HEK293 (cell line): ENCODE data around the gene FAM118B.

ENCODE experiments used
- CTCF ChIA-PET: fragments of 350-600 bp; formaldehyde crosslinking; extraction: SDS; loops from one replicate; lab custom pipeline; 2021; ENCODE audit warnings: antibody characterized with exemption; lab: Yijun Ruan, JAX
- POLR2A ChIA-PET: fragments of 300-600 bp; formaldehyde crosslinking; extraction: SDS; loops from one replicate; lab custom pipeline; 2020; ENCODE audit warnings: antibody characterized with exemption, inconsistent platforms; lab: Yijun Ruan, JAX
- H3K27ac ChIP-seq: fragments of 200-500 bp; sonication (Bioruptor generic); 2 replicates; pipeline ENCODE4 v1.5.1; 2014; ENCODE audit warnings: low read depth, low read length, control low read depth, inconsistent platforms; ENCODE audit errors: extremely low read depth
- H3K36me3 ChIP-seq, 2 experiments: fragments of 200-500 bp in 1 of 2; sonication (Bioruptor generic) in 1 of 2; 1 replicate in 1 of 2; 2 replicates in 1 of 2; pipeline ENCODE4 v1.5.1; 2014 to 2017; ENCODE audit warnings: inconsistent platforms in 2 of 2, low read length in 2 of 2; ENCODE audit not compliant: control insufficient read depth in 2 of 2, insufficient read depth in 1 of 2
- H3K4me1 ChIP-seq: fragments of 200-500 bp; sonication (Bioruptor generic); 2 replicates; pipeline ENCODE4 v1.5.1; 2014; ENCODE audit warnings: mild to moderate bottlenecking, low read length, inconsistent platforms; ENCODE audit not compliant: control insufficient read depth, insufficient read depth
- H3K4me3 ChIP-seq: 2 replicates; pipeline ENCODE4 v1.5.1; 2011; ENCODE audit warnings: low read depth, mild to moderate bottlenecking, control low read depth, low read length, moderate library complexity
- H3K9me3 ChIP-seq: fragments of 200-500 bp; sonication (Bioruptor generic); 2 replicates; pipeline ENCODE4 v1.5.1; 2014; ENCODE audit warnings: low read depth, low read length, inconsistent platforms; ENCODE audit not compliant: control insufficient read depth, insufficient read depth
- KLF10 ChIP-seq: fragments of 450-650 bp; IDR thresholded peaks from 2 replicates; pipeline ENCODE4 v1.5.1; 2018; ENCODE audit warnings: missing biosample characterization, mild to moderate bottlenecking, missing genetic modification characterization
- MEIS1 ChIP-seq: sonication (generic); formaldehyde crosslinking; IDR thresholded peaks from 2 replicates; pipeline ENCODE4 v1.8.1; 2022; ENCODE audit warnings: missing genetic modification reagents, mild to moderate bottlenecking, borderline replicate concordance
- ZNF133 ChIP-seq: fragments of 450-650 bp; formaldehyde crosslinking; IDR thresholded peaks from 2 replicates; pipeline ENCODE4 v1.5.1; 2016; ENCODE audit warnings: missing biosample characterization, missing genetic modification characterization
- ZNF174 ChIP-seq: fragments of 450-650 bp; formaldehyde crosslinking; IDR thresholded peaks from 2 replicates; pipeline ENCODE4 v1.5.0; 2017; ENCODE audit warnings: missing biosample characterization, mild to moderate bottlenecking, missing genetic modification characterization
- ZNF19 ChIP-seq: fragments of 450-650 bp; formaldehyde crosslinking; IDR thresholded peaks from 2 replicates; pipeline ENCODE4; 2016; ENCODE audit warnings: missing biosample characterization, missing genetic modification characterization, low read depth
- ZNF302 ChIP-seq: fragments of 450-650 bp; formaldehyde crosslinking; IDR thresholded peaks from 2 replicates; pipeline ENCODE4 v1.5.1; 2016; ENCODE audit warnings: missing biosample characterization, missing genetic modification characterization, low read depth
- ZNF341 ChIP-seq: fragments of 450-650 bp; formaldehyde crosslinking; IDR thresholded peaks from 2 replicates; pipeline ENCODE4; 2016; ENCODE audit warnings: low read depth, missing biosample characterization, missing genetic modification characterization
- ZNF433 ChIP-seq: fragments of 450-650 bp; formaldehyde crosslinking; IDR thresholded peaks from 2 replicates; pipeline ENCODE4 v1.5.1; 2016; ENCODE audit warnings: missing biosample characterization, missing genetic modification characterization, low read depth
- ZNF48 ChIP-seq: fragments of 450-650 bp; formaldehyde crosslinking; IDR thresholded peaks from 2 replicates; pipeline ENCODE4 v1.5.1; 2016; ENCODE audit warnings: missing biosample characterization, missing genetic modification characterization
- ZNF510 ChIP-seq: fragments of 450-650 bp; formaldehyde crosslinking; IDR thresholded peaks from 2 replicates; pipeline ENCODE4 v1.5.1; 2018; ENCODE audit warnings: mild to moderate bottlenecking, missing genetic modification characterization, missing biosample characterization; ENCODE audit not compliant: insufficient replicate concordance
- ZNF514 ChIP-seq: fragments of 450-650 bp; formaldehyde crosslinking; IDR thresholded peaks from 2 replicates; pipeline ENCODE4 v1.5.1; 2016; ENCODE audit warnings: missing biosample characterization, missing genetic modification characterization
- ZNF548 ChIP-seq: fragments of 450-650 bp; formaldehyde crosslinking; IDR thresholded peaks from 2 replicates; pipeline ENCODE4 v1.5.1; 2016; ENCODE audit warnings: missing biosample characterization, missing genetic modification characterization
- ZNF561 ChIP-seq: fragments of 450-650 bp; IDR thresholded peaks from 2 replicates; pipeline ENCODE4 v1.5.1; 2018; ENCODE audit warnings: missing biosample characterization, missing genetic modification characterization, borderline replicate concordance
- ZNF654 ChIP-seq: fragments of 450-650 bp; formaldehyde crosslinking; IDR thresholded peaks from 2 replicates; pipeline ENCODE4 v1.5.1; 2016; ENCODE audit warnings: low read depth, missing biosample characterization, missing genetic modification characterization
- ZNF837 ChIP-seq: fragments of 450-650 bp; formaldehyde crosslinking; IDR thresholded peaks from 2 replicates; pipeline ENCODE4 v1.5.1; 2016; ENCODE audit warnings: missing biosample characterization, missing genetic modification characterization
- ZXDB ChIP-seq: fragments of 450-650 bp; formaldehyde crosslinking; IDR thresholded peaks from 2 replicates; pipeline ENCODE4 v1.5.1; 2016; ENCODE audit warnings: missing biosample characterization, missing genetic modification characterization
- TF ChIP-seq, protein P1 (sequence below): fragments of 450-650 bp; formaldehyde crosslinking; IDR thresholded peaks from 2 replicates; pipeline ENCODE4 v1.5.1; 2017; ENCODE audit warnings: missing biosample characterization, mild to moderate bottlenecking, missing genetic modification characterization, moderate library complexity
- TF ChIP-seq, protein P2 (sequence below): fragments of 450-650 bp; formaldehyde crosslinking; IDR thresholded peaks from 2 replicates; pipeline ENCODE4 v1.5.1; 2016; ENCODE audit warnings: missing biosample characterization, missing genetic modification characterization, borderline replicate concordance
- TF ChIP-seq, protein P3 (sequence below): fragments of 450-650 bp; formaldehyde crosslinking; conservative IDR thresholded peaks from 2 replicates; pipeline ENCODE4 v1.5.1; 2016; ENCODE audit warnings: low read depth, missing biosample characterization, missing genetic modification characterization
- TF ChIP-seq, protein P4 (sequence below): fragments of 450-650 bp; formaldehyde crosslinking; IDR thresholded peaks from 2 replicates; pipeline ENCODE4 v1.5.1; 2016; ENCODE audit warnings: missing biosample characterization, missing genetic modification characterization

Gene FAM118B

DNA sequence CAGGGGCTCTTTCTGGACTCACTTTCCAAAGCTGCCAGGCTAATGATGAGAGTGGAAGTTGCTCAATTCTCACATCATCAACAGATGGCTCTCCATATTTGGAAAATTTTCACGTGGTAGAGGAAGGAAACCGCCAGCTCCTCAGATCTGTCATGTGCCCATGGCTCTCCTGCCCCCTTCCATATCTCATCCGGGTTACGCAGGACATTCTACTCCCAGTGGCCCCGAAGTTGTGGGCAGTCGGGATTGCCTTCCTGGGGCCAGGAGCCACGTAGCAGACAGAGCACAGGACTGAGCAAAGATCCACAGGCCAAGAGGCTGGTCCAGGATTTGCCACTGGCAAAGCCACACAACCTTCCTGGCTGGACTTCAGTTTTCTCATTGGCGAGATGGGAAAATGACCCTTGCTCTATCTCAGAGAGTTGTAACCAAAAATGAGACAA lies 39.0 kb upstream of the FAM118B start:
- TF ChIP-seq KLF10 (no peak), ZNF548 (tag by site-specific recombination) (no peak), ZNF433 (tag by site-specific recombination) (no peak), ZNF48 (tag by site-specific recombination) (no peak), MEIS1 (CRISPR knock-in tag) (no peak), ZNF510 (tag by site-specific recombination) (no peak), ZNF133 (tag by site-specific recombination) (no peak), ZNF174 (tag by site-specific recombination) (no peak), ZNF514 (tag by site-specific recombination) (no peak), ZNF341 (tag by site-specific recombination) (no peak), ZXDB (tag by site-specific recombination) (no peak), ZNF19 (tag by site-specific recombination) (no peak), ZNF302 (tag by site-specific recombination) (no peak), ZNF837 (tag by site-specific recombination) (no peak), ZNF561 (tag by site-specific recombination) (no peak), ZNF654 (tag by site-specific recombination) (no peak)
- TF ChIP-seq, protein P1, sequence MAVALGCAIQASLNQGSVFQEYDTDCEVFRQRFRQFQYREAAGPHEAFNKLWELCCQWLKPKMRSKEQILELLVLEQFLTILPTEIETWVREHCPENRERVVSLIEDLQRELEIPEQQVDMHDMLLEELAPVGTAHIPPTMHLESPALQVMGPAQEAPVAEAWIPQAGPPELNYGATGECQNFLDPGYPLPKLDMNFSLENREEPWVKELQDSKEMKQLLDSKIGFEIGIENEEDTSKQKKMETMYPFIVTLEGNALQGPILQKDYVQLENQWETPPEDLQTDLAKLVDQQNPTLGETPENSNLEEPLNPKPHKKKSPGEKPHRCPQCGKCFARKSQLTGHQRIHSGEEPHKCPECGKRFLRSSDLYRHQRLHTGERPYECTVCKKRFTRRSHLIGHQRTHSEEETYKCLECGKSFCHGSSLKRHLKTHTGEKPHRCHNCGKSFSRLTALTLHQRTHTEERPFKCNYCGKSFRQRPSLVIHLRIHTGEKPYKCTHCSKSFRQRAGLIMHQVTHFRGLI (tag by site-specific recombination): no peak
- TF ChIP-seq, protein P2, sequence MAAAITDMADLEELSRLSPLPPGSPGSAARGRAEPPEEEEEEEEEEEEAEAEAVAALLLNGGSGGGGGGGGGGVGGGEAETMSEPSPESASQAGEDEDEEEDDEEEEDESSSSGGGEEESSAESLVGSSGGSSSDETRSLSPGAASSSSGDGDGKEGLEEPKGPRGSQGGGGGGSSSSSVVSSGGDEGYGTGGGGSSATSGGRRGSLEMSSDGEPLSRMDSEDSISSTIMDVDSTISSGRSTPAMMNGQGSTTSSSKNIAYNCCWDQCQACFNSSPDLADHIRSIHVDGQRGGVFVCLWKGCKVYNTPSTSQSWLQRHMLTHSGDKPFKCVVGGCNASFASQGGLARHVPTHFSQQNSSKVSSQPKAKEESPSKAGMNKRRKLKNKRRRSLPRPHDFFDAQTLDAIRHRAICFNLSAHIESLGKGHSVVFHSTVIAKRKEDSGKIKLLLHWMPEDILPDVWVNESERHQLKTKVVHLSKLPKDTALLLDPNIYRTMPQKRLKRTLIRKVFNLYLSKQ: no peak
- TF ChIP-seq, protein P3, sequence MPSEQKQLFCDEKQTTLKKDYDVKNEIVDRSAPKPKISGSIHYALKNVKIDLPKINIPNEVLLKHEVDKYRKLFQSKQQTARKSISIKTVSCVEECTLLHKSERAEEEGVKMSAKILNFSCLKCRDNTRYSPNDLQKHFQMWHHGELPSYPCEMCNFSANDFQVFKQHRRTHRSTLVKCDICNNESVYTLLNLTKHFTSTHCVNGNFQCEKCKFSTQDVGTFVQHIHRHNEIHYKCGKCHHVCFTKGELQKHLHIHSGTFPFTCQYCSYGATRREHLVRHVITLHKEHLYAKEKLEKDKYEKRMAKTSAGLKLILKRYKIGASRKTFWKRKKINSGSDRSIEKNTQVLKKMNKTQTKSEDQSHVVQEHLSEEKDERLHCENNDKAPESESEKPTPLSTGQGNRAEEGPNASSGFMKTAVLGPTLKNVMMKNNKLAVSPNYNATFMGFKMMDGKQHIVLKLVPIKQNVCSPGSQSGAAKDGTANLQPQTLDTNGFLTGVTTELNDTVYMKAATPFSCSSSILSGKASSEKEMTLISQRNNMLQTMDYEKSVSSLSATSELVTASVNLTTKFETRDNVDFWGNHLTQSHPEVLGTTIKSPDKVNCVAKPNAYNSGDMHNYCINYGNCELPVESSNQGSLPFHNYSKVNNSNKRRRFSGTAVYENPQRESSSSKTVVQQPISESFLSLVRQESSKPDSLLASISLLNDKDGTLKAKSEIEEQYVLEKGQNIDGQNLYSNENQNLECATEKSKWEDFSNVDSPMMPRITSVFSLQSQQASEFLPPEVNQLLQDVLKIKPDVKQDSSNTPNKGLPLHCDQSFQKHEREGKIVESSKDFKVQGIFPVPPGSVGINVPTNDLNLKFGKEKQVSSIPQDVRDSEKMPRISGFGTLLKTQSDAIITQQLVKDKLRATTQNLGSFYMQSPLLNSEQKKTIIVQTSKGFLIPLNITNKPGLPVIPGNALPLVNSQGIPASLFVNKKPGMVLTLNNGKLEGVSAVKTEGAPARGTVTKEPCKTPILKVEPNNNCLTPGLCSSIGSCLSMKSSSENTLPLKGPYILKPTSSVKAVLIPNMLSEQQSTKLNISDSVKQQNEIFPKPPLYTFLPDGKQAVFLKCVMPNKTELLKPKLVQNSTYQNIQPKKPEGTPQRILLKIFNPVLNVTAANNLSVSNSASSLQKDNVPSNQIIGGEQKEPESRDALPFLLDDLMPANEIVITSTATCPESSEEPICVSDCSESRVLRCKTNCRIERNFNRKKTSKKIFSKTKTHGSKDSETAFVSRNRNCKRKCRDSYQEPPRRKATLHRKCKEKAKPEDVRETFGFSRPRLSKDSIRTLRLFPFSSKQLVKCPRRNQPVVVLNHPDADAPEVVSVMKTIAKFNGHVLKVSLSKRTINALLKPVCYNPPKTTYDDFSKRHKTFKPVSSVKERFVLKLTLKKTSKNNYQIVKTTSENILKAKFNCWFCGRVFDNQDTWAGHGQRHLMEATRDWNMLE (tag by site-specific recombination): no peak
- TF ChIP-seq, protein P4, sequence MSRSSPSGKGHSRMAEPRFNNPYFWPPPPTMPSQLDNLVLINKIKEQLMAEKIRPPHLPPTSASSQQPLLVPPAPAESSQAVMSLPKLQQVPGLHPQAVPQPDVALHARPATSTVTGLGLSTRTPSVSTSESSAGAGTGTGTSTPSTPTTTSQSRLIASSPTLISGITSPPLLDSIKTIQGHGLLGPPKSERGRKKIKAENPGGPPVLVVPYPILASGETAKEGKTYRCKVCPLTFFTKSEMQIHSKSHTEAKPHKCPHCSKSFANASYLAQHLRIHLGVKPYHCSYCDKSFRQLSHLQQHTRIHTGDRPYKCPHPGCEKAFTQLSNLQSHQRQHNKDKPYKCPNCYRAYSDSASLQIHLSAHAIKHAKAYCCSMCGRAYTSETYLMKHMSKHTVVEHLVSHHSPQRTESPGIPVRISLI: no peak
- no peaks in the 10 kb centered on the region for H3K4me1 ChIP-seq
- H3K27ac ChIP-seq: no peak overlapping the region
- no peaks in the 10 kb centered on the region for H3K9me3 ChIP-seq
- no peaks in the 10 kb centered on the region for H3K36me3 ChIP-seq
- ChIA-PET CTCF (no interaction called here), POLR2A (no interaction called here)
- no peak overlapping the region for H3K4me3 ChIP-seq
